GM19372 (cell line): ENCODE results near the gene ZNF791.
"Not testable (repeated sequence)": the region's sequence is repeated elsewhere in the genome, so short reads cannot be mapped to it uniquely, and the experiment has no call there.

Source experiments
- ATAC-seq: cut with Tn5 transposase; IDR thresholded peaks from one replicate; pipeline ENCODE4 v1.9.1; 2021; ENCODE audit warnings: mild to moderate bottlenecking, low read depth, moderate library complexity; ENCODE audit not compliant: unreplicated experiment

ZNF791 gene

GRCh38 chr19:12628040-12629022 lies 17.6 kb downstream of the ZNF791 start:
- ATAC-seq: no peak

GRCh38 chr19:12629215-12629614 lies 18.5 kb downstream of the ZNF791 start:
- ATAC-seq: no peak

GRCh38 chr19:12636631-12637030 lies 25.9 kb downstream of the ZNF791 start:
- no peak for ATAC-seq

- ATAC-seq: no peak
Observed at GRCh38 chr19:12638611-12639182, 28.0 kb downstream of the ZNF791 start.

GRCh38 chr19:12639901-12640613 lies 29.3 kb downstream of the ZNF791 start:
- ATAC-seq: no peak

- no peak for ATAC-seq
Observed at GRCh38 chr19:12641456-12641855, 30.7 kb downstream of the ZNF791 start.

- ATAC-seq: no peak
Observed at GRCh38 chr19:12642506-12642905, 31.8 kb downstream of the ZNF791 start.

- not testable (repeated sequence) for ATAC-seq
Observed at GRCh38 chr19:12643716-12644115, 33.0 kb downstream of the ZNF791 start.

GRCh38 chr19:12646551-12646950 lies 35.8 kb downstream of the ZNF791 start:
- no peak for ATAC-seq

- no peak for ATAC-seq
Observed at GRCh38 chr19:12647047-12647446, 36.3 kb downstream of the ZNF791 start.

GRCh38 chr19:12647490-12648071 lies 36.9 kb downstream of the ZNF791 start:
- ATAC-seq: no peak

GRCh38 chr19:12648088-12648487 lies 37.4 kb downstream of the ZNF791 start:
- no peak for ATAC-seq

- no peak for ATAC-seq
Observed at GRCh38 chr19:12649941-12650340, 39.2 kb downstream of the ZNF791 start.

- no peak for ATAC-seq
Observed at GRCh38 chr19:12652219-12652618, 41.5 kb downstream of the ZNF791 start.

- no peak for ATAC-seq
Observed at GRCh38 chr19:12655546-12655945, 44.8 kb downstream of the ZNF791 start.

- ATAC-seq: no peak
Observed at GRCh38 chr19:12656899-12657571, 46.3 kb downstream of the ZNF791 start.

GRCh38 chr19:12657966-12658365 lies 47.2 kb downstream of the ZNF791 start:
- no peak for ATAC-seq

- no peak for ATAC-seq
Observed at GRCh38 chr19:12660980-12661379, 50.3 kb downstream of the ZNF791 start.

- no peak for ATAC-seq
Observed at GRCh38 chr19:12664406-12665280, 53.9 kb downstream of the ZNF791 start.

GRCh38 chr19:12665281-12665573 lies 54.5 kb downstream of the ZNF791 start:
- no peak for ATAC-seq
